ENCODE measurements around the gene R3HDML.
"Not testable (repeated sequence)": the region's sequence is repeated elsewhere in the genome, so short reads cannot be mapped to it uniquely, and the experiment has no call there.

The R3HDML gene

DNA sequence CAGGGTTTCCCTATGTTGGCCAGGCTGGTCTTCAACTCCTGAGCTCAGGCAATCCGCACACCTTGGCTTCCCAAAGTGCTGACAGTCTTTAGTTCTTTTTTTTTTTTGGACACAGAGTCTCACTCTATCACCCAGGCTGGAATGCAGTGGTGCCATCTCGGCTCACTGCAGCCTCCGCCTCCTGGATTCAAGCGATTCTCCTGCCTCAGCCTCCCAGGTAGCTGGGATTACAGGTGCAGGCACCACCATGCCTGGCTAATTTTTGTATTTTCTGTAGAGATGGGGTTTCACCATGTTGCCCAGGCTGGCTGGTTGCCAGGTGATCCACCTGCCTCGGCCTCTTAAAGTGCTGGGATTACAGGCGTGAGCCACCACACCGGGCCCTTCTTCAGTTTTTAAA, 9.1 kb upstream of the R3HDML start:
- DNase-seq (ENCODE audit: low read depth in 1 of 2, low spot score in 1 of 2), result not testable (repeated sequence)

DNA sequence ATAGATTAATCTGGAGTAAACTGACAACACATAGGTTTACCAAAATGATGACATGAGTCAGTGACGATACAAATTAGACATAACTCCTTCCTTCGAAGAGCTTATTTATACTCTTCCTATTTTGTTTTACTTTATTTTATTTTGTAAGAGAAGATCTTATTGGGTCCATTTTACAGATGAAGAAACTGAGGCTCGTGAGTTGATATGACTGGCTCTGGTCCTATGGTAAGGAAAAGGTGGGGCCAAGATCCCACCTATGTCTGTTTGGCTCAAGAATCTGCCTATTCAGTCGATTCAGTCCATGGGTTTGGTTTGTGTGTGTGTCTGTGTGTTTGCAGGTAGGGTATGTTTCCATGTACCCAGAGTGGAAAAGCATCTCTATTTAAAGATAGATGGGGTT, 8.4 kb upstream of the R3HDML start:
- no peak for DNase-seq (ENCODE audit: low read depth in 1 of 2, low spot score in 1 of 2)

- no peak for DNase-seq (ENCODE audit: low read depth in 1 of 2, low spot score in 1 of 2)
These were observed 5.6 kb upstream of the R3HDML start for GRCh38 chr20:44331201-44331600.

- DNase-seq (ENCODE audit: low read depth in 1 of 2, low spot score in 1 of 2), result no peak
These were observed 2.5 kb upstream of the R3HDML start for GRCh38 chr20:44334306-44334705.

- no peak for DNase-seq (ENCODE audit: low read depth in 1 of 2, low spot score in 1 of 2)
These were observed 2.1 kb upstream of the R3HDML start for GRCh38 chr20:44334709-44335108.

DNA sequence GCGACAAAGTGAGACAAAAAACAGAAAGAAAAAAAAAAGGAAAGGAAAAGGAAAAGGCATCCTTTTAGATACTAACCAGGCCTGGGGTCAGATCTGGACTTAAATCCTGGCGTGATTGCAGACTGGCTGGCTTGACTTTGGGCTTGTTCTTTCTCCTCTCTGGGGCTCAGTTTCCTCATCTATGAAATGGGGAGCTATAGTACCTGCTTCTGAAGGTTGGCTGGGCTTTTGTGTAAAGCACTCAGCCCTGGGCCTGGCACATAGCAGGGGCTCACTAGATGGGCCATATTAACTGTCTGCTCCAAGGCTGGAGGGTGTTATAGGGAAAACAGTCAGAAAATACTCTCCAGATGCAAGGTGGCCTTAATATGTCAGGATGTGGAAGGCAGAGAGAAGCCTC, 1.2 kb upstream of the R3HDML start:
- no peak for DNase-seq (ENCODE audit: low read depth in 1 of 2, low spot score in 1 of 2)

DNA sequence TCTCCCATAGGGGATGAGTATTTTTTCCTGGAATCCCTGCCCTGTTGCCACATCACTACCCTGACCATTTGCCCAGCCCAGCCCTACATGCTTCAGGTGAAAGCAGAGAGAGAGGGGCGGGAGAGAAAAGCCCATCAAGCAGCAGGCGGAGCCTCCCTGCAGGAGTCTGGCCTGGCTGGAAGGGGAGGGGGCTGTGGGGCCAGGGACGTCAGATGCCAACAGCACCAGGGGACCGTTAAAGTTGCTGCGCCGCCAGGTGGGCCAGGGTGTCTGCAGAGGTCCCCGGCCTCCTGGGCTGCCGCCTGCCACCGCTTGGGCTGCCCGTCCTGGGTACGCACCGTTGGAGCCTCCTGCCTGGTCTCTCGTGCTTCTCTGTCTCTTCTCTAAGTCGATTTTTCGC, 757 bp upstream of the R3HDML start:
- DNase-seq (ENCODE audit: low read depth in 1 of 2, low spot score in 1 of 2), result no peak

DNA sequence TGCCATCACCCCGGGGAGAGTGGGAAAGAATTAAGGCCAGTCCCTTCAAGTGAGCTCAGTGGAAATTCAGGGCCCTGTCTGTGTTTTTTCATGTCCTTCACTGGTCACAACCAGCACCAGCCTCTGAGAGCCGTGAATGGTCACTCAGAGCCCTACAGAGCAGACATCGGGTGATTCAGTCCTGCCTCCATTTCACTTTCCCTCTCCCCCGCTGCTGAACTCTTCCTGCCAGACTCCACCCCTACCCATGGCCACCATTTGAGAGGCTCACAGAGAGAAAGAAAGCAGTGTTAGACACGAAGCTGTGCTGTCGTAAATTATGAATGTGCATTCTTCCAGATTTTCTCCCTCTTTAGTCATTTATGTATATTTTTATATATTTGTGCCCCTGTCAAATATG, 5.4 kb downstream of the R3HDML start:
- DNase-seq (ENCODE audit: low read depth in 1 of 2, low spot score in 1 of 2), result no peak

- no peak for DNase-seq (ENCODE audit: low read depth in 1 of 2, low spot score in 1 of 2)
These were observed 6.4 kb downstream of the R3HDML start for GRCh38 chr20:44343162-44343675.

DNA sequence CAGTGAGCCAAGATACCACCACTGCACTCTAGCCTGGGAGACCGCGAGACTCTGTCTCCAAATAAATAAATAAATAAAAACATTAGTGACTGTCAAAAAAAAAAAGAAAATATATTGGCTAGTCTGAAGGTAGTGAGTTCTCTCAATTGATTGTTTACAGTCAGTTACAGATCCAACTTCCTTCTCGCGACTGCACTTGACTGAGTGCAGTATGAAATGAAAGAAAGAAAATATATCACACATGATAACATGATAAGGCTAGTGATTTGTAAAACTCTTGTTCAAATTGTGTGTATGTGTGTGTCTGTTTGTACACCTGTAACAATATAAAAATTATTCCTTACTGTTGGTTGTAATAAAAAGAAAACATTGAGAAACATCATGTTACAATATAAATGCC, 7.9 kb downstream of the R3HDML start:
- DNase-seq (ENCODE audit: low read depth in 1 of 2, low spot score in 1 of 2), result no peak

DNA sequence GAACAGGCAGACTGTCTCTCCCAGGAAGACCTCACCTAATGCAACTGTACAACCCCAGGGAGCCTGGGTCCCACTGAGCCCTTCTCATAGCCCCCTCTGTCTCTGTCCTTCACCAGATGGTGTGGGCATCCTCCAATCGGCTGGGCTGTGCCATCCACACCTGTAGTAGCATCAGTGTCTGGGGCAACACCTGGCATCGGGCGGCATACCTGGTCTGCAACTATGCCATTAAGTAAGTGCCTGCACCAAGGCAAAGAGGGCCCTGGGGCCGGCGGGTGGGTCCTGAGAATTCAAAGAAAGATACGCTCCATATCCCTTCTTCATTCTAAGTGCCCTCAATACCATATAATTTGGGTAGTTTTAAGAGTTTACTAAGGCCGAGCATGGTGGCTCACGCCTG, 8.3 kb downstream of the R3HDML start:
- no peak for DNase-seq (ENCODE audit: low read depth in 1 of 2, low spot score in 1 of 2)

GRCh38 chr20:44345941-44346340, 9.1 kb downstream of the R3HDML start:
- DNase-seq (ENCODE audit: low read depth in 1 of 2, low spot score in 1 of 2), result not testable (repeated sequence)

DNA sequence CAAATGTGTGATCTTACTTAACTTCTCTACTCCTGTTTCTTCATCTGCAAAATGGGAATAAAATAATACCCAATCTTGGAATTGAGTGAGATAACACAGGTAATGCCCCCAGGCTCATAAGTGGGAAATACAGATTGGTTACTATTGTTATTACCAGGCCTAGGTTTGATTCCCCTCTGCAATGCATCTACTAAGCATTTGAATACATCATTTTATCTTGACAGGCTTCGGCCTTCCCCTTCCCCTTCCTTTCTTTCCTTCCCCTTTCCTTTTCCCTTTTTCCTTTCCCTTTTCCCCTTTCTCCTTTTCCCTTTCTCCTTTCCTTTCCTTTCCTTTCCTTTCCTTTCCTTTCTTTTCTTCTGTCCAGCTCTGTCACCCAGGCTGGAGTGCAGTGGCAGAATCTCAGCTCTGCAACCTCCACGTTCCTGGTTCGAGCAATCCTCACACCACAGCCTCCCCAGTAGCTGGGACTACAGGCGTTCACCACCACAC, 11.4 kb downstream of the R3HDML start:
- no peak for DNase-seq (ENCODE audit: low read depth in 1 of 2, low spot score in 1 of 2)

- no peak for DNase-seq (ENCODE audit: low read depth in 1 of 2, low spot score in 1 of 2)
These were observed 12.5 kb downstream of the R3HDML start for GRCh38 chr20:44349349-44349748.

GRCh38 chr20:44350567-44350966, 13.7 kb downstream of the R3HDML start:
- DNase-seq (ENCODE audit: low read depth in 1 of 2, low spot score in 1 of 2), result no peak

DNA sequence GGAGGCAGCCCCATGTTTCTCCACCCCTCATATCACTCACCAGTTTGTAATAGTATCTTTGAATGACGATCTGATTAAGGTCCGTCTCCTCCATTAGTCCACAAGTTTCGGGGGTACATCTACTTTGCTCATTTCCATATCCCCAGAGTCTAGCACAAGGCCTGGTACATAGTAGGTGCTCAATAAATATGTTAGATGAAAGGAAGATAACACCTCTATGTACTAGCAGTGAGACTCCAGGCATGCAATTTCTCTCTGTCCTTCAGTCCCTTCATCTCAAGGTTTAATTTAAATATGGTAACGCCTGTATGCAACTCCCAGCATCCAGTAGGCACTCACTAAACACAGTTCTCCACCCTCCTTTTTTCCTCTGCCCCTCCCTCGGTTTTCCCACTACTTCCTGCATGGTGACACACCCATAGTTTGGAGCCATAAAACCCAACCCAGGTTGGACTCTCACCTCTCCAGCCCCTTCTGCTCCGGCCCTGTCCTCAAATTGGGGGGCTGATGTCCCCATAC, 18.2 kb downstream of the R3HDML start:
- DNase-seq (ENCODE audit: low read depth in 1 of 2, low spot score in 1 of 2), result no peak

DNA sequence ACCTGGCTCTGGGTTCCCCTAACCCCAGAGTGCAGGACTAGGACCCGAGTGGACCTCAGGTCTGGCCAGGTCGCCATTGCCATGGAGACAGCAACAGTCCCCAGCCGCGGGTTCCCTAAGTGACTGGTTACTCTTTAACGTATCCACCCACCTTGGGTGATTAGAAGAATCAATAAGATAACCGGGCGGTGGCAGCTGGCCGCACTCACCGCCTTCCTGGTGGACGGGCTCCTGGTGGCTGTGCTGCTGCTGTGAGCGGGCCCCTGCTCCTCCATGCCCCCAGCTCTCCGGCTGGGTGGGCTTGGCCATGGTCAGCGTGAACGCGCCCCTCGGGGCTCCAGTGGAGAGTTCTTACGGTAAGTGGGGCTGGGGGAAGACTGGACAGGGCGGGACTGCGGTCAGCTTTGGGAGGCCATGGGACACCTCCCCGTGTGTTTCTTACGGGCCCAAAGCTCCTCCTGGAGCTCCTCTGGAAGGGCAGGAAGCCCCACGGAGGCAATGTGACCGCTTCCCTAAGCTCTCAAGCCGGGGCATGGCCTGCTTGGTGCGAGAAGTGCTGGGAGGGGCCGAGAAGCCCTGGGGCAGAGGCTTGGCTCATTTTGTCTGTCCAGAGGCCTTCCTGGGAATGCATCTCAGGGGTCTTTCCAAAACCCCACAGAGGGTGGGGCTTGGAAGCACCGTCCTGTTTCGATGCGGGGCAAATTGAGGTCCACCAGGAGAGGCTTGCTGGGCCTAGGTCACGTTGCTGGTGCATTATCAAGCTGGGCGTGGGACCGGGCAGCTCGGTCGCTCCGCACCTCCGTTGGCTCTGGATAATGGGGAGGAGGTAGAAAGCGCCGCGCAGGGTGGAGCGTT, 18.9 kb downstream of the R3HDML start, which contains the start of gene HNF4A:
Gene HNF4A (plus strand): TSS at position 202 of the 855 bp plus-strand sequence. CDS start 106 bp downstream, at position 308.
- no peak for DNase-seq (ENCODE audit: low read depth in 1 of 2, low spot score in 1 of 2)

DNA sequence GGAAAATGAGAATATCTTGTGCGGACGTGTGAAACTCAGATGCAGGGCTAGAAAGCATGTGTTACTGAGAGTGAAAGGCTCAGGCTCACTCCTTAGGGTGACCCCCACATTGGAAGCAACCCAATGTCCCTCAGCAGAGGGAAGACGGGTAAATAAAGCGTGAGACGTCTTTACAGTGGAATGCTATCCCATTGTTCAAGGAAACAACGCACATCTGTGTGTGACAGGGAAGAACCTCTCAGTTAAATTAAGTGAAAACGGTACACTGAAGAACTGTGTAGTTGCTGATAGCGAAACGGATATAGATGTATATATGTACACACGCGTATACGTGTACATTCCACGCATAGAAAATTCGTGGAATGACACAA, 19.5 kb downstream of the R3HDML start:
- DNase-seq (ENCODE audit: low read depth in 1 of 2, low spot score in 1 of 2), result no peak

- no peak for DNase-seq (ENCODE audit: low read depth in 1 of 2, low spot score in 1 of 2)
These were observed 20.2 kb downstream of the R3HDML start for GRCh38 chr20:44357020-44357419.

GRCh38 chr20:44357555-44358125, 20.8 kb downstream of the R3HDML start:
- no peak for DNase-seq (ENCODE audit: low read depth in 1 of 2, low spot score in 1 of 2)

DNA sequence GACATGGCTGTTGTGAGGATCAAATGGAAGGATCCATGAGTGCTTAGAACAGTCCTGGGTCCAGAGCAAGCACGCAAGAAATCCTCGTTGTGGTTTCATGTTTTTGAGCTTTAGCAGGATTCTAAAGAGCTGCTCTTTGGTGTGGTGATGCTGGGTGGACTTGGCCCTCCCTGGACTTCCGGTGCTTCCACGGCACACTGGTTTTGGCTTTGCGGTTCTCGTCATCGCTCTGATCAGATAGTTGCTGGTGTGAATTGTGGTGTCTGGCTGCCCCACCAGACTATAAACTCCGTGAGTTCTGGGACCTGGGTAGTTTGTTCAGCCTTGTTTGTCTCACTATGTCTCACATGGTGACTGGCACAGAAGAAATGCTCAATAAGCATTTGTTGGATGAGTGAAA, 21.9 kb downstream of the R3HDML start:
- DNase-seq (ENCODE audit: low read depth in 1 of 2, low spot score in 1 of 2), result no peak

GRCh38 chr20:44360221-44360620, 23.4 kb downstream of the R3HDML start:
- no peak for DNase-seq (ENCODE audit: low read depth in 1 of 2, low spot score in 1 of 2)
